B cell (primary cell): ENCODE data around the gene PPP3R1. TPM values are rescaled to one million over a fixed set of nuclear protein-coding genes. Genes with fewer than 3 reads are reported as not detected.

ENCODE experiments used
- ATAC-seq: fragments of 200-7000 bp; cut with Tn5 transposase; one replicate; pipeline ENCODE4 v1.10.0; 2021; ENCODE audit warnings: low read depth, mild to moderate bottlenecking, moderate number of reproducible peaks, moderate library complexity
- CTCF ChIA-PET: fragments of 350-600 bp; sonication (Branson Sonifier 250); formaldehyde crosslinking; loops from one replicate; lab custom pipeline; 2021; ENCODE audit warnings: antibody characterized with exemption, inconsistent platforms; lab: Charles Lee
- POLR2A ChIA-PET: fragments of 350-600 bp; sonication (Branson Sonifier 250); formaldehyde crosslinking; loops from one replicate; lab custom pipeline; 2021; ENCODE audit warnings: antibody characterized with exemption; lab: Charles Lee
- DNase-seq: peaks from one replicate; pipeline ENCODE4 v3.0.0; 2013
- H2AFZ ChIP-seq: 2 replicates; pipeline ENCODE4 v1.6.1; 2012; ENCODE audit warnings: mild to moderate bottlenecking, low read depth, low read length; ENCODE audit not compliant: insufficient read depth, poor library complexity, severe bottlenecking
- H3K27ac ChIP-seq, 2 donors: 1 replicate in 1 of 2; 2 replicates in 1 of 2; pipeline ENCODE4 v1.5.1; 2012 to 2013; ENCODE audit warnings: low read length in 2 of 2, mild to moderate bottlenecking in 2 of 2, moderate library complexity in 1 of 2
- H3K27me3 ChIP-seq, 4 experiments: fragments of 200-600 bp in 1 of 4; sonication (generic) in 1 of 4; replicated peaks in 1 of 4; 1 replicate in 2 of 4; 2 replicates in 2 of 4; pipeline versions ENCODE4 v1.6.1 to v1.7.0; 2013 to 2016; ENCODE audit warnings: low read length in 3 of 4, mild to moderate bottlenecking in 2 of 4, mixed read lengths in 1 of 4, moderate library complexity in 1 of 4; ENCODE audit not compliant: insufficient read depth in 4 of 4, control insufficient read depth in 3 of 4; ENCODE audit errors: control extremely low read depth in 1 of 4
- H3K36me3 ChIP-seq, 2 experiments: replicated peaks in 1 of 2; 1 replicate in 1 of 2; 2 replicates in 1 of 2; pipeline versions ENCODE4 v1.6.1 to v1.7.1; 2013; ENCODE audit warnings: low read length in 1 of 2; ENCODE audit not compliant: insufficient read depth in 2 of 2, control insufficient read depth in 1 of 2; ENCODE audit errors: control extremely low read depth in 1 of 2, extremely low read depth in 1 of 2
- H3K4me1 ChIP-seq, 2 donors: fragments of 200-600 bp in 1 of 2; sonication (generic) in 1 of 2; 1 replicate in 1 of 2; 2 replicates in 1 of 2; pipeline versions ENCODE4 v1.5.1 to v1.6.1; 2013 to 2017; ENCODE audit warnings: low read length in 2 of 2; ENCODE audit not compliant: control insufficient read depth in 2 of 2, insufficient read depth in 2 of 2
- H3K4me2 ChIP-seq: replicated peaks from 2 replicates; pipeline ENCODE3; 2012; ENCODE audit warnings: mild to moderate bottlenecking, low read depth, low read length; ENCODE audit not compliant: poor library complexity, severe bottlenecking
- H3K4me3 ChIP-seq, 5 experiments: fragments of 200-600 bp in 1 of 5; sonication (generic) in 1 of 5; 1 replicate in 3 of 5; 2 replicates in 2 of 5; pipeline versions ENCODE4 v1.5.1 to v1.7.0; 2011 to 2016; ENCODE audit warnings: low read length in 4 of 5, mild to moderate bottlenecking in 4 of 5, low read depth in 2 of 5, control low read depth in 1 of 5, moderate library complexity in 1 of 5; ENCODE audit not compliant: insufficient read depth in 1 of 5; ENCODE audit errors: control extremely low read depth in 1 of 5, extremely low read depth in 1 of 5
- H3K79me2 ChIP-seq: fragments of 200-600 bp; sonication (generic); one replicate; pipeline ENCODE4 v1.6.0; 2016; ENCODE audit warnings: low read length; ENCODE audit not compliant: control insufficient read depth, insufficient read depth
- H3K9ac ChIP-seq: fragments of 200-600 bp; sonication (generic); 2 replicates; pipeline ENCODE4 v1.6.1; 2017; ENCODE audit warnings: mild to moderate bottlenecking, low read length, moderate library complexity
- H3K9me3 ChIP-seq, 3 donors: one replicate each; pipeline versions ENCODE4 v1.6.1 to v1.7.1; 2013; ENCODE audit warnings: low read length in 2 of 3; ENCODE audit not compliant: control insufficient read depth in 2 of 3, insufficient read depth in 1 of 3; ENCODE audit errors: control extremely low read depth in 1 of 3
- H4K20me1 ChIP-seq: 2 replicates; pipeline ENCODE4 v1.6.0; 2012; ENCODE audit warnings: mild to moderate bottlenecking, low read length; ENCODE audit not compliant: insufficient read depth, control insufficient read depth, poor library complexity, severe bottlenecking
- H3K27ac Mint-ChIP-seq: one replicate; pipeline ENCODE4 v1.8.0; 2021; ENCODE audit warnings: mixed read lengths
- H3K27me3 Mint-ChIP-seq: one replicate; pipeline ENCODE4 v1.8.0; 2021; ENCODE audit warnings: mixed read lengths
- H3K4me1 Mint-ChIP-seq: one replicate; pipeline ENCODE4 v1.8.0; 2021; ENCODE audit warnings: mixed read lengths
- H3K4me3 Mint-ChIP-seq: one replicate; pipeline ENCODE4 v1.8.0; 2021; ENCODE audit warnings: mixed read lengths
- H3K9me3 Mint-ChIP-seq: one replicate; pipeline ENCODE4 v1.8.0; 2022; ENCODE audit warnings: mixed read lengths; ENCODE audit not compliant: insufficient read depth
- EZH2 ChIP-seq: IDR thresholded peaks from 2 replicates; pipeline ENCODE4 v1.6.1; 2012; ENCODE audit warnings: borderline replicate concordance, low read depth, mild to moderate bottlenecking, moderate library complexity, low read length; ENCODE audit not compliant: insufficient read depth, poor library complexity, severe bottlenecking
- WGBS: methylation state at CpG from one replicate; pipeline ENCODE4 v1.1.5; 2013; ENCODE audit warnings: missing lambda C conversion rate; ENCODE audit not compliant: insufficient coverage; 5-methylcytosine and 5-hydroxymethylcytosine counted together
- intact Hi-C: fragments of 100-400 bp; cut with micrococcal nuclease; formaldehyde crosslinking; loops from one replicate; pipeline ENCODE4 v1.10.0; 2022
- polyA plus RNA-seq: library from polyadenylated mRNA; depleted of rRNA; stranded (reverse); fragments of >200 nt; gene quantifications from 2 replicates; pipeline ENCODE4 v1.2.3, GENCODE V29; 2012
- total RNA-seq, 2 donors: library from RNA; stranded (reverse); fragments of 120-200 nt in 1 of 2; gene quantifications; 1 replicate in 1 of 2; 2 replicates in 1 of 2; pipeline versions ENCODE4 v1.2.3 to v1.2.4, GENCODE V29; 2013 to 2022
- TF ChIP-seq, protein P1 (sequence below): fragments of 200-600 bp; IDR thresholded peaks from one replicate; pipeline ENCODE4 v1.8.0; 2022; ENCODE audit warnings: antibody characterized with exemption, mild to moderate bottlenecking

PPP3R1 gene
- total and polyA plus RNA-seq, 2 donors (not counting 1 experiment from before 2014, with no cell fraction given), result 17.9 to 55.6 TPM

DNA sequence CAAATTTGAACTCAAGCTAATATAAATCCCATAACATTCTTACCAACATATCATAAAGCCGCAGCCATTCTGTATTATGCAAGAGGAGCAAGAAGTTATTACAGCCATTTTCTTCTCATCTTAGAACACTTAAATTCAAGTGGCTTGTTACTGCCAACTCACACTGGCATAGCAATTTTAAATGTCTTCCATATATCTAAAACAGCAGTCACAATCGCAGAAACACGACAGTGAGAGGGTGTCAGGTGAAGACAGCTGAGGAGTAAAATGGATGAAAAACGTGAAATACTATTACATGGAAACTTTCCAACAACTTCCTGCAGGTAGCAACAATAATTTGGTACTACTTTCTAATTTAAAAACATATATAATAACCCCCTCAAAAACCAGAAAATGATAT, 17.9 kb downstream of the PPP3R1 start:
- Histone ChIP-seq H3K9ac (no peak overlapping the region), H3K36me3 (peaks cover 0 to 3% of the 10 kb centered on the region in 2 experiments), H3K4me3 (no peak overlapping the region), H3K27ac (no peak overlapping the region), H3K4me1 (peaks cover 32 to 61% of the 10 kb centered on the region in 2 donors), H3K4me2 (no peak overlapping the region), H3K79me2 (peaks cover 98% of the 10 kb centered on the region), H4K20me1 (peaks cover 67% of the 10 kb centered on the region), H2AFZ (no peak overlapping the region), H3K27me3 (no peaks in the 10 kb centered on the region), H3K9me3 (no peaks in the 10 kb centered on the region)
- H3K9me3 Mint-ChIP-seq, result no peaks in the 10 kb centered on the region
- DNase-seq (no peak), ATAC-seq (no peak)
- H3K27ac Mint-ChIP-seq, result no peak overlapping the region
- H3K4me1 Mint-ChIP-seq, result peaks cover 85% of the 10 kb centered on the region
- H3K4me3 Mint-ChIP-seq, result no peak overlapping the region
- 100% methylated on average over 1 of the region's 4 CpGs for WGBS
- intact Hi-C loops, result no loop called here
- ChIA-PET CTCF (interaction anchor here (1.4 kb wide), 1 partner anchor 38 kb away, joined by 5 read pairs; no protein-coding TSS in a partner anchor), POLR2A (no interaction called here)
- no peaks in the 10 kb centered on the region for H3K27me3 Mint-ChIP-seq
- TF ChIP-seq EZH2, result no peak
- TF ChIP-seq, protein P1, sequence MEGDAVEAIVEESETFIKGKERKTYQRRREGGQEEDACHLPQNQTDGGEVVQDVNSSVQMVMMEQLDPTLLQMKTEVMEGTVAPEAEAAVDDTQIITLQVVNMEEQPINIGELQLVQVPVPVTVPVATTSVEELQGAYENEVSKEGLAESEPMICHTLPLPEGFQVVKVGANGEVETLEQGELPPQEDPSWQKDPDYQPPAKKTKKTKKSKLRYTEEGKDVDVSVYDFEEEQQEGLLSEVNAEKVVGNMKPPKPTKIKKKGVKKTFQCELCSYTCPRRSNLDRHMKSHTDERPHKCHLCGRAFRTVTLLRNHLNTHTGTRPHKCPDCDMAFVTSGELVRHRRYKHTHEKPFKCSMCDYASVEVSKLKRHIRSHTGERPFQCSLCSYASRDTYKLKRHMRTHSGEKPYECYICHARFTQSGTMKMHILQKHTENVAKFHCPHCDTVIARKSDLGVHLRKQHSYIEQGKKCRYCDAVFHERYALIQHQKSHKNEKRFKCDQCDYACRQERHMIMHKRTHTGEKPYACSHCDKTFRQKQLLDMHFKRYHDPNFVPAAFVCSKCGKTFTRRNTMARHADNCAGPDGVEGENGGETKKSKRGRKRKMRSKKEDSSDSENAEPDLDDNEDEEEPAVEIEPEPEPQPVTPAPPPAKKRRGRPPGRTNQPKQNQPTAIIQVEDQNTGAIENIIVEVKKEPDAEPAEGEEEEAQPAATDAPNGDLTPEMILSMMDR, result no peak

DNA sequence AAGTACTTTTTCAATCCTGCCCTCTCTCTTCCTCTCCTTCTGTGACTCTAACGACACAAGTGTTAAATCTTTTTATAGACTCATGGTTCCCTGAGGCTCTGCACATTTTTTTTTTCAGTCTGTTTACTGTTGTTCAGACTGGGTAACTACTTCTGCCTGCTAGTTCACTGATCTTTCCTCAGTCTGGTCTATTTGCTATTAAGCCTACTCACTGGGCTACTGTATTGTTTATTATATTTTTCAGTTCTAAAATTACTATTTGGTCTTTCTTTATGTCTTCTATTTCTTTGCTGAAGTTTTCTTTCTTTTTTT, 21.3 kb downstream of the PPP3R1 start:
- peaks cover 47% of the 10 kb centered on the region for H4K20me1 ChIP-seq
- TF ChIP-seq EZH2, result no peak
- TF ChIP-seq, protein P1, result no peak
- peaks cover 0 to 3% of the 10 kb centered on the region in 2 experiments for H3K36me3 ChIP-seq
- ATAC-seq (no peak), DNase-seq (no peak)
- no peaks in the 10 kb centered on the region for H3K9me3 ChIP-seq
- no peak overlapping the region for H3K9ac ChIP-seq
- intact Hi-C loops, result no loop called here
- H3K27me3 ChIP-seq, result no peaks in the 10 kb centered on the region
- peaks cover 17 to 45% of the 10 kb centered on the region in 2 donors for H3K4me1 ChIP-seq
- peak overlapping the region in 1 of 2 donors; percentile 46 for H3K27ac ChIP-seq
- ChIA-PET POLR2A (no interaction called here), CTCF (no interaction called here)
- Mint-ChIP-seq H3K27me3 (no peaks in the 10 kb centered on the region), H3K4me3 (peak overlapping the region; percentile 52), H3K9me3 (no peaks in the 10 kb centered on the region), H3K27ac (peak overlapping the region; percentile 21), H3K4me1 (peaks cover 83% of the 10 kb centered on the region)
- peaks cover 98% of the 10 kb centered on the region for H3K79me2 ChIP-seq
- H3K4me3 ChIP-seq, result no peak overlapping the region
- peak overlapping the region; percentile 11 for H3K4me2 ChIP-seq
- WGBS, result no CpG with 5 or more reads among the region's 1 CpG
- H2AFZ ChIP-seq, result no peak overlapping the region
